ENCODE results near the gene ZNF175. TPM values are rescaled to one million over a fixed set of nuclear protein-coding genes. Genes with fewer than 3 reads are reported as not detected.

Gene ZNF175
- 1.7 and 1.9 TPM in 2 replicates for total RNA-seq

DNA sequence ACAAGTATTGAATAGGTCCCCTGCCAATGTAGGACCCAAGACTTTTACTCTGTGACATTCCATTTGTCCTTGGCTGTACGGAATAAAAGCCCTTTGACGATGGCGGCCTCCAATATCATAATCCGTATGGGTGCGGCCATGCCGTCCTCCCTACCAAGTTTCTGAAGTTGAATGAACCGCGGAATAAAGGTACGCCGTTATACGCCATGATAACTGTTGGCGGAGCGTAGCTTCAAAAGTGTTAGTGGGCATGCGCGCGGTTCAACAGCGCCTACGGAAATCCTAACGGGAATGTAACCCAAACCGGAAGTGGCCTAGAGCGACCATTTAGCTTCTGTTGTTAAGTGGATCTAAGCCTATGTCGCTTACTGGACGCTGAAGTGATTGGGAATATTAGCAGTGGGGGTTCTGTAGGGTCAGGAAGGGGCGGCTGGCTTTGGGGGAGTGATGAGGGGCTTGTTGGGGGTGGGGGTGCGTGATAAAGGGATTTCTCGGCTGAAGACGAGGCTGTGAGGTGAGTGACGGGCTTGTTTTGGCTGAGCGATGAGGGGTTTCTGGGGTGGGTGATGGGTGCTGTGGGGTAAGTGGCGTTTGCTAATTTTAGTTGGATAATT is at the start of gene ZNF175:
Gene ZNF175 (plus strand): TSS at position 322 of the 614 bp plus-strand sequence. CDS start 2,047 bp downstream, outside the sequence.

GRCh38 chr19:51531349-51532315 is 39.5 kb upstream of the ZNF175 start, which contains the start of gene SIGLEC6:
TSS of gene SIGLEC6 (minus strand) at chr19:51531670. CDS start at chr19:51531648, 22 bp downstream.

GRCh38 chr19:51630315-51630714 is 59.2 kb downstream of the ZNF175 start, which contains the start of gene SIGLEC5:
TSS of gene SIGLEC5 (minus strand) at chr19:51630401. CDS start at chr19:51630335, 66 bp downstream.

Other genes with a start within 250 kb of the ZNF175 start
- gene VSIG10L, start 229.1 kb upstream of the ZNF175 start, total RNA-seq: 0.21 and 1.4 TPM in 2 replicates
- 50.3 and 93.5 TPM in 2 replicates for gene ETFB, start 204.9 kb upstream of the ZNF175 start, total RNA-seq
- not detected in 2 replicates for gene CLDND2, start 202.3 kb upstream of the ZNF175 start, total RNA-seq
- gene NKG7, start 198.6 kb upstream of the ZNF175 start, total RNA-seq: not detected in 2 replicates
- not detected in 2 replicates for gene LIM2, start 183.3 kb upstream of the ZNF175 start, total RNA-seq
- not detected in 2 replicates for gene C19orf84, start 180.7 kb upstream of the ZNF175 start, total RNA-seq
- not detected in 2 replicates for gene SIGLEC10, start 153.6 kb upstream of the ZNF175 start, total RNA-seq
- not detected in 2 replicates for gene SIGLEC8, start 112.8 kb upstream of the ZNF175 start, total RNA-seq
- gene CEACAM18, start 92.7 kb upstream of the ZNF175 start, total RNA-seq: not detected in 2 replicates
- gene SIGLEC12, start 69.5 kb upstream of the ZNF175 start, total RNA-seq: not detected in 2 replicates
- gene SIGLEC6, start 39.6 kb upstream of the ZNF175 start, total RNA-seq: not detected in 2 replicates
- gene SIGLEC5, start 59.1 kb downstream of the ZNF175 start, total RNA-seq: not detected in 2 replicates
- gene SIGLEC14, start 75.5 kb downstream of the ZNF175 start, total RNA-seq: not detected in 2 replicates
- 3.4 TPM in 1 of 2 replicates, not detected in the other for gene SPACA6, start 122.0 kb downstream of the ZNF175 start, total RNA-seq
- gene HAS1, start 152.7 kb downstream of the ZNF175 start, total RNA-seq: 2.2 TPM in 1 of 2 replicates, not detected in the other
- gene FPR1, start 180.6 kb downstream of the ZNF175 start, total RNA-seq: not detected in 2 replicates
- not detected in 2 replicates for gene FPR2, start 189.9 kb downstream of the ZNF175 start, total RNA-seq
- gene FPR3, start 223.9 kb downstream of the ZNF175 start, total RNA-seq: not detected in 2 replicates

All from tracheal epithelial cell (primary cell).